Measurements from ENCODE around the gene RCAN1. TPM values are rescaled to one million over a fixed set of nuclear protein-coding genes. Genes with fewer than 3 reads are reported as not detected.

RCAN1 gene
- total RNA-seq, 1 donor, result 308 TPM

DNA sequence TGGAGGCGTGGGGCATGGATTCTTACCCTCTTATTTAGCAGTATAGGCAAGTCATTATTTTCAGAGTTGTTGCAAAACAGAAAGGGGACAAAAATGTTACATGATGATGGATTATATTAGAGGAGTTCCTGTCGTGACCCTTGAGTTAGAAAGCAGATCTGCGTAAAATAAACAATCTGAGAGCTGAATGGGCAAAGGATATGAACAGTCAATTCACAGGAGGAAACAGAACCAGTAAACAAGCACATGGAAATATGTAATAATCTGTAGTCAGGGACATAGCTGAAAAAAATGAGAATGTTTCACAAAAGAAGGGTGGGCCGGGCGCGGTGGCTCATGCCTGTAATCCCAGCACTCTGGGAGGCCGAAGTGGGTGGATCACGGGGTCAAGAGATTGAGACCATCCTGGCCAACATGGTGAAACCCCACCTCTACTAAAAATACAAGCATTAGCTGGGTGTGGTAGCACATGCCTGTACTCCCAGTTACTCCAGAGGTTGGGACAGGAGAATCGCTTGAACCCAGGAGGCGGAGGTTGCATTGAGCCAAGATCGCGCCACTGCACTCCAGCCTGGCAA lies 20.9 kb downstream of the RCAN1 start:
- DNase-seq (ENCODE audit: low read depth), result peak; percentile 76
- no peak overlapping the region for H3K4me3 ChIP-seq (ENCODE audit: low read depth, low read length)
- TF ChIP-seq, protein P1, sequence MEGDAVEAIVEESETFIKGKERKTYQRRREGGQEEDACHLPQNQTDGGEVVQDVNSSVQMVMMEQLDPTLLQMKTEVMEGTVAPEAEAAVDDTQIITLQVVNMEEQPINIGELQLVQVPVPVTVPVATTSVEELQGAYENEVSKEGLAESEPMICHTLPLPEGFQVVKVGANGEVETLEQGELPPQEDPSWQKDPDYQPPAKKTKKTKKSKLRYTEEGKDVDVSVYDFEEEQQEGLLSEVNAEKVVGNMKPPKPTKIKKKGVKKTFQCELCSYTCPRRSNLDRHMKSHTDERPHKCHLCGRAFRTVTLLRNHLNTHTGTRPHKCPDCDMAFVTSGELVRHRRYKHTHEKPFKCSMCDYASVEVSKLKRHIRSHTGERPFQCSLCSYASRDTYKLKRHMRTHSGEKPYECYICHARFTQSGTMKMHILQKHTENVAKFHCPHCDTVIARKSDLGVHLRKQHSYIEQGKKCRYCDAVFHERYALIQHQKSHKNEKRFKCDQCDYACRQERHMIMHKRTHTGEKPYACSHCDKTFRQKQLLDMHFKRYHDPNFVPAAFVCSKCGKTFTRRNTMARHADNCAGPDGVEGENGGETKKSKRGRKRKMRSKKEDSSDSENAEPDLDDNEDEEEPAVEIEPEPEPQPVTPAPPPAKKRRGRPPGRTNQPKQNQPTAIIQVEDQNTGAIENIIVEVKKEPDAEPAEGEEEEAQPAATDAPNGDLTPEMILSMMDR (IDR thresholded peaks at IDR 0.05; ENCODE audit: insufficient read depth, low read depth, low read length), result no peak

DNA sequence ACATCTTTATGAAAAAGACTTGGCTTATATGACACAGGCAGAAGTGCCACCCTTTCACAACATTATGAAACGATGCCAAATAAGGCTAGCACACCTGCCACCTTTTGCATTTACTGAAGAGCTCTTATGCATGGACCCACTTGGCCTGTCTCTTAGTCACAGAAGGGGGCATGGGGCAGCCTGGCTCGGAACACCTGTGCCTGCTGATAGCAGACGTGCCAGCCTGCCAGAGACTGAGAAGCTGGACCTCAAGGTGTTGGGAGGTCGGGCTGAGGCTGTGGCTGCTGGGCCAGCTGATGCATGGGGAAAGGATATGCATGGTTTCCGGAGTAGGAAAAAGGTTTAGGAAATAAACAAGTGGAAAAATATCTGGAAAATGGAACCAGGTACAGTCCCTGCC lies 21.5 kb downstream of the RCAN1 start:
- DNase-seq (ENCODE audit: low read depth), result no peak
- TF ChIP-seq, protein P1 (IDR thresholded peaks at IDR 0.05; ENCODE audit: insufficient read depth, low read depth, low read length), result no peak

DNA sequence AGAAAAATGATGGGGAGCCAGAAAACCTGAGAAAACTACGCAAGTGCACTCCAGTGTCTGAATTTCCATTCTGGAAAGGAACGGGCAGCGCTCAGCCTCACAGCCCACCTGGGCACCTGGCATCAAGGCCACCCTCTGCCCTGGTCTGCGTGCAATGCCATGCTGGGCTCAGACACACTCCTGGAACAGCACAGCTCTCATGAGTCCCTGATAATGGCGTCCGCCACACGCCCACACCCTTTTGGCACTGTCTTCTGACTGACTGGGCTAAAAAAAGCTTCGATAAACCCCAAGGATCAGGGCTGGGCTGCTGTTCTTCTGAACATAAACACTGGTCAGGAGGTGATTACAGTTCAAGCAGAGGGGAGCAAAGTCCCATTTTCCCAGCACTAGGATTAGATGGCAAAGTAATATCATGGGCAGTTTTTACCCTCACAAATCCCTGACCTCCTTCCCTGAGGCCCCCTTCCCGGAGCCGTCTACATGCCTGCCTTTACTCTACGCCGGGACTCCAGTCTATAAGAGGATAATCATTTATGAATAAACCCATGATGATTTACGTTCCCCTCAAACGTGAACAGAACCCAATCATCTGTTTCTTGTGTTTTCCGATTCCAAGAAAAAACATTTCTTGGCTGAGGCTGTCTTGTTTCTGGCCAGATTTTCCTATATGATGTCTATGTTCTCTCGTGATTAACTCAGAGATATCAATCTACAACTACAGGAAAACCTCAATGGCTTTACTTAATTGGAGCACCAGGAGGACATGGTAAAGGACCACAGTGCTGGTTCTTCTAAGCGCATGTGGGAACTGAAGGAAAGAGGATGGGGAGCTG lies 22.6 kb downstream of the RCAN1 start:
- peak overlapping the region; percentile 1 for H3K4me3 ChIP-seq (ENCODE audit: low read depth, low read length)
- DNase-seq (ENCODE audit: low read depth), result peak; percentile 90
- TF ChIP-seq, protein P1 (IDR thresholded peaks at IDR 0.05; ENCODE audit: insufficient read depth, low read depth, low read length), result no peak

More for the DNA sequence above, 21.5 kb downstream of the RCAN1 start:
- H3K4me3 ChIP-seq (ENCODE audit: low read depth, low read length), result no peak overlapping the region

- TF ChIP-seq, protein P1 (IDR thresholded peaks at IDR 0.05; ENCODE audit: insufficient read depth, low read depth, low read length), result no peak
- no peak for DNase-seq (ENCODE audit: low read depth)
- no peak overlapping the region for H3K4me3 ChIP-seq (ENCODE audit: low read depth, low read length)
Observed at GRCh38 chr21:34590520-34590919, 24.4 kb downstream of the RCAN1 start.

DNA sequence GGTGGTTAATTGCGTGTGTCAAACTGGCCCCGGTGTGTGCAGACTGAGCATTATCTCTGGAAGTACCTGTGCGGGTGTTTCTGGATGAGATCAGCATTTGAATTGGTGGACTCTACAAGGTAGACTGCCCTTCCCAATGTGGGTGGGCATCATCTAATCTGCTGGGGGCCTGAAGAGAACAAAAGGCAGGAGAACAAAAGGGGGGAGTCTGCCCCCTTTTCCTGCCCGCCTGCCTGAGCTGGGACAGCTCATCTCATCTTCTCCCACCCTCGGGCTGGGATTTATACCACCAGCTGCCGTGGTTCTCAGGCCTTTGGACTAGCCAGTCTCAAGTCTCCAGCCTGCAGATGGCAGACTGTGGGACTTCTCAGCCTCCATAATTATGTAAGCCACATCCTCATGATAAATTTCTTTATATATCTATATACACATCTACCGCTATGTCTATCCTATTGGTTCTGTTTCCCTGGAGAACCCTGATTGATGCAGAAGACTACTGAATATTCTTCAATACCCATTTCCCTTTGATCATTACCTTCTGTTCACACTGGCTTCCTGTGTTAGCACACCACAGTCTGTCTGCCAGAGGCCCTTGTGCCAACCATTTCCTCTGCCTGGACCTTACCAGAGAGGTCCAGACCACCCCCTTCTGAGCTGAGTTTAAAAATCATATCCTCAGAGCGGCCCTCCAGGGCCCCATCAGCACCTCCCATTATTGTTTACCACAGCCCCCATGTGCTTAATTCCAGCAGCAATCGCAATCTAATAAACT lies 25.2 kb downstream of the RCAN1 start:
- no peak overlapping the region for H3K4me3 ChIP-seq (ENCODE audit: low read depth, low read length)
- DNase-seq (ENCODE audit: low read depth), result no peak
- TF ChIP-seq, protein P1 (IDR thresholded peaks at IDR 0.05; ENCODE audit: insufficient read depth, low read depth, low read length), result no peak

DNA sequence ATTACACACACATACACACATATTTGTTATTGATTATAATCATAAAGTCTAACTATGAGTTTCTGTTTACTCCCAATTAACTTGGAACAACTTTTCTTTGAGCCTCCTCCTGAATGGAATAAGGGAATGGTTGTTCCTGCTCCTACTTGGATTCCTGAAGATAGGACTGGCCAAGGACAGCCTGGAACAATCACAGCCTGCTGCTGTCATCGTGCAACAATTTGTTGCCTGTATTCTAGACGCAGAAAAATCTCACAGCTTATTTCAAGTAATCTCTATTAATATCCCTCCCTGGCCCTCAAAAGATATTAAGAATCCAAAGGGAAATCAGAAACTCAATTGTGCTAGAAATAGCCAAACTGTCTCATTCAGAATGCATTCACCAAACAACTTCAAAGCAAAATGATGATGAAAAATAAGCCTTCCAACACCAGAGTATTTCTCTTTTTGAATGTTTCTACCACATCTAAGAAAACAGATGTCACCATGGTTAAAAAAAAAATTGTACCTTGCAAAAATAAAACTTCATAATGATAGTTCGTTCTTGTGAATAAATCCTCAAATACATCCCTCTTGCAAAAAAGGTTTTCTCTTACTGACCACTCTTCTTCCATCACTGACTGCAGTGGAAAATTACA lies 30.9 kb downstream of the RCAN1 start:
- DNase-seq (ENCODE audit: low read depth), result no peak
- TF ChIP-seq, protein P1 (IDR thresholded peaks at IDR 0.05; ENCODE audit: insufficient read depth, low read depth, low read length), result no peak
- H3K4me3 ChIP-seq (ENCODE audit: low read depth, low read length), result no peak overlapping the region

All from fibroblast of villous mesenchyme (primary cell).